Pons (tissue), 1 donor: ENCODE measurements around the gene APH1A.
"Not testable (repeated sequence)": the region's sequence is repeated elsewhere in the genome, so short reads cannot be mapped to it uniquely, and the experiment has no call there.

Experiments used
- DNase-seq: peaks from one replicate; pipeline ENCODE4 v3.0.0-alpha.2; 2016; ENCODE audit warnings: low spot score

APH1A gene

DNA sequence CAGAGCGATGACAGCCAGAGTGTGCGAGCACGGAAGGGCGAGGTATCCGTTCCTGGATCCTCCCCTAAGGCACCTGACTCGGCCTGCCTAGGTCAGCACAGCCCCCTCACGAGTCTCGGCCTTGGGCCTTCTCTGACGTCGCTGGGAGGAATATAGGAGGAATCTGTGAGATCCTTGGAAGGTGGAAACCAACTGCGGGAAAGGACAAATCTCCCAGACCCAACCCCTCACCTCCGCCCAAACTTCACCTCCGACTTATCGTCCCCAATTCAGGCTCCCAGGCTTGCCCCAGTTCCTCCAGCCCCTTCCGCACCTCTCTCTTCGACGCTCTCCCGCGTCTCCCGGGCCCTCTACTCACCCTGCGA is 494 bp downstream of the APH1A start:
- peak; percentile 37 for DNase-seq

DNA sequence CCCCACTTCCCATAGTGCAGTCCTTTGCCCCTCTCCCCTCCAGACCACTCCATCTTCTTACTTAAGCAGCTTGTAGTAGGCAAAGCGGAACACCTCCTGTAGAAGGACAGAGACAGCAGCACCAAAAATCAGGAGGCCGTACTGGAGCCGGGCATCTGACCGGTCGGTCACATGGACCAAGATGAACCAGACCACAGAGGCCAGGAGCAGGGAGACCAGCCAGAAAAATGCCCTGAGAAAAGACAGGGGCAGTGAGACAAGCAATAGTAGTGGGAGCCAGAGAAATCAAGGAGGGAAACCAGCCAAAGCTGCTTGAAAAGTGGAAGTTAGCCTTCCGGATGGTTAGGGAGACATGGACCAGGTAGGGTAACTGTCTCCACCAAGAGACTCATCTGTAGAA is 920 bp downstream of the APH1A start:
- DNase-seq: no peak

- DNase-seq: no peak
Measured at GRCh38 chr1:150263549-150263948, 5.3 kb downstream of the APH1A start.

GRCh38 chr1:150262388-150263320 is 6.2 kb downstream of the APH1A start:
- no peak for DNase-seq

DNA sequence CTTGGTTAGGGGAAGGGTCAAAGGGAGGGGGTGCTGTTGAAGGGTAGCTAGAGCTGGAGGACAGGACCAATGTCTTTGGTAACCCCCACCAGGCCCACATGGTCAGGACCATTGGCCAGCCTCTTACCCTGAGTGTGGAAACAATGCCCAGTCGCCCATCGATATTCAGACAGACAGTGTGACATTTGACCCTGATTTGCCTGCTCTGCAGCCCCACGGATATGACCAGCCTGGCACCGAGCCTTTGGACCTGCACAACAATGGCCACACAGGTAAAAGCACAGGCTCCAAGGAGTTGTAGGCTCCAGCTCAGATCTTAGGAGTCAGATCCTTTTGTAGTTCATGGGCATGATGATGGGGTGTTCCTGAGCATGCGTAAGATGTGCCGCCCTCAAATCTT is 7.4 kb downstream of the APH1A start:
- no peak for DNase-seq

- DNase-seq: no peak
Measured at GRCh38 chr1:150259758-150260669, 8.8 kb downstream of the APH1A start.

- peak; percentile 49 for DNase-seq
Measured at GRCh38 chr1:150259217-150259616, 9.6 kb downstream of the APH1A start.

DNA sequence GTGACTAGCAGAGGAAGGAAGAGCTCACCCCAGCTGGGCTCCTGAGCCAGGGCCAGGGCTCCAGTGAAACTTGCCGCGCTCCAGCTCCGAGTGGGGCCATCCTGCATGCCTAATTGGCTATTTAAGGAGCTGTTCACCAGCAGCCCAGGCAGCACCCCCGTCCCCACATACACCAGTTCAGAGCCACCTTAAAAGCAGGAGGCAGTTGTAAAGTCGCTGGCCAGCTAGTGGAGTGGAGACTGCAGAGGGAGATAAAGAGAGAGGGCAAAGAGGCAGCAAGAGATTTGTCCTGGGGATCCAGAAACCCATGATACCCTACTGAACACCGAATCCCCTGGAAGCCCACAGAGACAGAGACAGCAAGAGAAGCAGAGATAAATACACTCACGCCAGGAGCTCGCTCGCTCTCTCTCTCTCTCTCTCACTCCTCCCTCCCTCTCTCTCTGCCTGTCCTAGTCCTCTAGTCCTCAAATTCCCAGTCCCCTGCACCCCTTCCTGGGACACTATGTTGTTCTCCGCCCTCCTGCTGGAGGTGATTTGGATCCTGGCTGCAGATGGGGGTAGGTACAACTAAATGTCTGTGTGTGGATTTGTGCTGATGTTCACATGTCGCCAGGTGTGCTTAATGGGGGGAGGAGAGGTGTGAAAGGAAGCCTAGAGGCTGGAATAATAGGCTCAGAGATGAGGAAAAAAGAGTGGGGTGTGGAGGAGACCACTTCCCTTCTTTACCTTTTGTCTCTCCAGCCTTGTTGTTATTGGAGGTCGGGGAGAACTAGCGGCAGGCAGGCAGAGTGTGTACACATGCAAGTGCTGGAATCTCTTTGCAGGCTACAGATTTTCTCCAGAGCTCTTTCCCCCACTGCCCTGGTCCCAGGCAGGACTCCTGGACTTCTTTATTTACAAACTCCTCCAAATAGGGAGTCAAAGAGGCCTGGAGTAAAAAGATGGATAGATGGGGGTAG is 10.9 kb downstream of the APH1A start, which contains the start of gene CA14:
Gene CA14, plus strand, starts transcription at position 151 of the 962 bp plus-strand sequence. Its CDS starts 355 bp downstream, at position 506.
- peak; percentile 85 for DNase-seq

DNA sequence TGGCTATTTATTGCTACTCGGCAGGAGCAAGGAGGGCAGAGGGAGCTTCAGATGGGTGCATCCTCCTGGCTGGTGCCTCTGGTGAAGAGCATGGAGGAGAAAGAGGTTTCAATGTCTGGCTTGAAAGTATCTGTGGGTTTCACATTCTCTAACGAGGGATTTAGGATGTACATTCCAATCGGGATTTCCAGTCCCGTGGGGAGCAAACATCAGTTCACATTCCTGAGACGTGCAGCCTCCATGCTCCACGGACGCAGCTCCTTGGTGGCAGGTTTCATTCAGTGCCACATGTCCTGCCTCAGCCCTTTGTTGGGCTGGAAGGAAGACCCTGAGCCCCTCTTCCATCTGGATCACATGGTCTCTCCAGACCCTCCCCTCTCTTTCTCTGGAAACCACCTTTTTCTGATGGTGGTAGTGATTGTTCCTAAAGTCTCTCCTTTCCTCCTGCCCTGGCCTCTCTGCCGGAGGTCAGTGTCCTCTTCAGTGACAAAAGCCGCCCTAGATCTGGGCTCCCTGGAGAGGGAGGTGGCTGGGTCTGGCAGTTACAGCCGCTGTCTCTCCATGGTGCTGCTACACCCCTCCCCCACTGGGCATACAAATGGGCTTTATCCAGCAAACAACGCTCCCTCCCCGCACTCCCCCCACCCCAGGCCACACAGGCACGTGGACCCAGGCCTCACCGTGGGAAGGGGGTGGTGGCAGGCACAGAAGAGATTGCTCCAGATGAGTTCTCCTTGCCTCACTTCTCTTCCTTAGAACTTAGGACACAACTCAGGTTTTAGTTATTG is 12.1 kb downstream of the APH1A start:
- peak; percentile 90 for DNase-seq

DNA sequence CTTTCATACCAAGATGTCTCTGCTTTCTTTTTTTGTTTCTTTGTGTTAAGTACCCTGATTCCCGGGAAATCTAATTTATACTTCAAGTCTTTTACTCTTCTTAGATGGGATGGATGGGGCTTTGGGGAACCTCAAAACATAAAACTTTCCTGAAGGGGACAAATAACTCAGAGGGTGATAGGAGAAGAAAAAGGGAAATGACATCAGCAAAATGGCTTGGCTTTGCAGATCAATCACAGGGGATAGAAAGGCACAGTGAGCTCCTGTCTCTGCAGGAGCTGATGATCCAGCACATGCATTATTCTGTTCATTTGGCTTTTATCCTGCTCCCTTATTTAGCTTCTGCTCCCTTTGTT is 12.6 kb downstream of the APH1A start:
- DNase-seq: no peak

DNA sequence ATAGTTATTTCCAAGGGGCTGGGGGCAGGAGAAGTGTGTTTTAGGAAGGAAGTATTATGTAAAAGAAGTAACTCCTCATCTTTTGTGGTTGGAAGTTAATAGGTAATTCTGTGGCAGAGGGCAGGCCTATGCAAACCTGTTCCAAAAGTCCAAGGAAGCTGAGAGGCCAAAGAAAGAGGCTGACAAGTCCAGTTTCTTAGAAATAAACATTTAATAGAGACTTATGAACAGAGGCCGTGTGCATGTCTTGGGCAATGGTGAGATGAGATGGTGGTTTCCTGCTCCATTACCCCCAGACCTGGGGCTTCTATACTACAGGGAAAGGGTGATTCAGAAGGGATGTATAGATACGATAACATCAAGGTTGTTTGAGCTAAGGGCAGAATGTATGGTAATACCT is 18.9 kb downstream of the APH1A start:
- no peak for DNase-seq

DNA sequence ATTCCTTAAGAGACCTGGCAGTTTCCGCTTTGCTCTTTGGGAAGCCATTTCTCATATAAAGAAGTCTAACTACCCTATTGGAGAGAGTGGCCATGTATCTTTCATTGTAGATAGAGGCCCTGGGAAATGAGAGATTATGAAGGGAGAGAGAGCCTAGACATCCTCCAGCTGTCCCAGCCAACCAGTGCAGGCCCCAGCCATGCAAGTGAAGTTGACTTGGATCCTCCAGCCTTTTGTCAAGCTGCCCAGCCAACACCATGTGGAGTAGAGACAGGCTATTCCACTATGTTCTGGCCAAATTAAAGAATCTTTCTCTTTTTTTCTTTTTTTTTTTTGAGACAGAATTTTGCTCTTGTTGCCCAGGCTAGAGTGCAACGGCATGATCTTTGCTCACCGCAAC is 25.8 kb downstream of the APH1A start:
- no peak for DNase-seq

DNA sequence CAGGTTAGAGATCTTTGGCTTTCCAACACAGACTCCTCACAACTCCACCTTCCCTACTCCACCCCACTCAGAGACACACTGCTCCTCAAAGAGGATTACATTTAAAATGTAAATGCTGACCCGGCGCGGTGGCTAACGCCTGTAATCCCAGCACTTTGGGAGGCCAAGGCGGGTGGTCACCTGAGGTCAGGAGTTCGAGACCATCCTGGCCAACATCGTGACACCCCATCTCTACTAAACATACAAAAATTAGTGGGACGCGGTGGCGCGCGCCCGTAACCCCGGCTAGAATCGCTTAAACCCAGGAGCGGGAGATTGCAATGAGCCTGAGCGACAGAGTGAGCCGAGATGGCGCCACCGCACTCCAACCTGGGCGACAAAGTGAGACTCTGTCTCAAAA is 31.1 kb downstream of the APH1A start:
- DNase-seq: no peak

DNA sequence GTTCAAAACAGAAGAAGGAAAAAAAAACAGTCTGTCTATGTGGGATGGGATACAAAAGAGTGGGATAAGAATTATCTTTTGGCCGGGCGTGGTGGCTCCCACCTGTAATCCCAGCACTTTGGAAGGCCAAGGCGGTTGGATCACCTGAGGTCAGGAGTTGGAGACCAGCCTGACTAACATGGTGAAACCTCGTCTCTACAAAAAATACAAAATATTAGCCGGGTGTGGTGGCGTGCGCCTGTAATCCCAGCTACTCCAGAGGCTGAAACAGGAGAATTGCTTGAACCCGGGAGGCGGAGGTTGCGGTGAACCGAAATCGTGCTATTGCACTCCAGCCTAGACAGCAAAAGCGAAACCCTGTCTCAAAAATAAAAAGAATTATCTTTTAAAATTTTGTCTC is 31.6 kb downstream of the APH1A start:
- not testable (repeated sequence) for DNase-seq

DNA sequence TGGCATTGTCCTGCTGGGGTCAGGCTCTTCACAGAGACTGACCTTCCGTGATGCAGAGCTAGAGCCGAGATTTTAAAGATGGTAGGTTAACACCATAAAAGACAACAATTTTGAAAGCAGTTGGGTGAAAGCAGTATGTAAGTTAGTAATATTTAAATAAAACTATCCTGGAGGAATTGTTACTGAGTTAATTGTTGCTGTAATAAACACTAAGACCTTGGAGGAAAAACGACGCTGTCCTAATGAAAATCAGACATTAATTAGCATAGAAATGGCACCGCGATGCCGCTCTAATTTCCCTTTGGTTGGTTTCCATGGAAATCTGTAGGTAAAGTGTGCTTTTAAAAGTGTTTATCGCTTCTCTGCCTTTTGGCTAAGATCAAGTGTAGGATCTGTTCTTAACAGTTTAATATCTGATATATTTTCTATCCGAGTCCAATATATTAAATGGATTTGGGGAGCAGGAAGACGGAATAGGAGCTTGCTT is 32.2 kb downstream of the APH1A start:
- DNase-seq: no peak

DNA sequence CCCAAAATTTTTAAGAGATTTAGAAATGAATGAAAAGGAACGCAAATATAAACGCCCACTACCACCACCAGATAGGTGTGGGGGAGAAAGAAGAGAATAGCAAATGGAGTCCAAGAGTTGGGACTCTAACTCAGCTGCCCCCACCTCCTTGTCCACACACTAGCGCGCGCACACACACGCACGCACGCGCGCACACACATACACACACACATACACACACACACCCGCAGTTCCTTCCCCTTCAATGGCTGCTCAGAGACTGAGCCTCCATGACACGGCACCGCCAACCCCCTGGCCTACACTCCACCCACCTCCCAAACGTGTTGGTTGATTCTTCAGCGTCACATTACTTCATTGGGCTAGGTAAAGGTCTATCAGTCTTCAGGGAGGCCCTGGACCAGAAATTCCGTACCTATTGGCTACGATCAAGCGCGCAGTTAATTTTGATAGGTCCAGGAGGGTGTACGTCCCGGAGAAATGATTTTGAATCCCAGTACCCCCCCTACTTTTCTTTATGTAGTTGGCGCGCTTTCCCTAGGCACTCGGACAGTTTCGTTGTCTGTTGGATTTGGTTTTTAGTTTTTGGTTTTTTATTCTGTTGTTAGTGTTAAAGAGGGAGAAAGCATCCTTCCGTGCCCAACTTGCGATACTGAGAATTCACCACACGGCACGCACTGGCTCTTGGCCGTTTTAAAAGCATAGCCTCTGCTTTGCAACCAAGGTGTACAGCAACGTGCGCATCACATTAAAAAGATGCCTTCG is 32.8 kb downstream of the APH1A start, which contains the start of gene ANP32E:
Gene ANP32E, minus strand, starts transcription at position 261 of the 762 bp plus-strand sequence. CDS start 326 bp downstream, outside the sequence.
- peak; percentile 100 for DNase-seq

- no peak for DNase-seq
Measured at GRCh38 chr1:150235294-150235851, 33.4 kb downstream of the APH1A start.

- DNase-seq: peak; percentile 64
Measured at GRCh38 chr1:150234566-150235293, 34.1 kb downstream of the APH1A start.

- no peak for DNase-seq
Measured at GRCh38 chr1:150234309-150234565, 34.6 kb downstream of the APH1A start.
